Spinal cord (tissue), 10 donors: Measurements from ENCODE around the gene RABGAP1. TPM values are rescaled to one million over a fixed set of nuclear protein-coding genes. Genes with fewer than 3 reads are reported as not detected.

ENCODE experiments used
- DNase-seq, 6 donors: peaks; one replicate each; pipeline versions ENCODE4 v3.0.0 to v3.0.0-alpha.2; 2013 to 2015; ENCODE audit warnings: low spot score in 6 of 6, low read depth in 4 of 6
- H3K27ac ChIP-seq: one replicate; pipeline ENCODE4 v1.5.1; 2013; ENCODE audit warnings: low read depth, low read length, control low read depth
- H3K27me3 ChIP-seq: one replicate; pipeline ENCODE4 v1.6.1; 2013; ENCODE audit warnings: low read length; ENCODE audit not compliant: control insufficient read depth, insufficient read depth
- H3K36me3 ChIP-seq: one replicate; pipeline ENCODE4 v1.6.1; 2013; ENCODE audit warnings: low read length; ENCODE audit not compliant: control insufficient read depth, insufficient read depth
- H3K4me1 ChIP-seq: one replicate; pipeline ENCODE4 v1.6.1; 2013; ENCODE audit warnings: low read length; ENCODE audit not compliant: control insufficient read depth, insufficient read depth
- H3K4me3 ChIP-seq: one replicate; pipeline ENCODE4 v1.5.1; 2013; ENCODE audit warnings: low read depth, low read length, control low read depth
- H3K9me3 ChIP-seq: one replicate; pipeline ENCODE4 v1.6.1; 2013; ENCODE audit warnings: low read length; ENCODE audit not compliant: control insufficient read depth, insufficient read depth
- WGBS: methylation state at CpG from one replicate; pipeline ENCODE4 v1.1.5; 2013; ENCODE audit warnings: missing lambda C conversion rate; ENCODE audit not compliant: insufficient coverage; 5-methylcytosine and 5-hydroxymethylcytosine counted together
- polyA plus RNA-seq, 2 donors: library from polyadenylated mRNA; unstranded; fragments of 120-200 nt; gene quantifications; one replicate each; pipeline ENCODE4 v1.2.1, GENCODE V29; 2013; ENCODE audit not compliant: insufficient read length in 2 of 2
- total RNA-seq, 2 donors: library from RNA; depleted of rRNA in 1 of 2; stranded (reverse); fragments of 120-200 nt in 1 of 2; fragments of >200 nt in 1 of 2; gene quantifications; one replicate each; pipeline versions ENCODE4 v1.2.3 to v1.2.4, GENCODE V29; 2013 to 2014
- donor health status: healthy.

Gene RABGAP1
- total and polyA plus RNA-seq, 4 donors: 60.2 to 104 (median 68.1) TPM

DNA sequence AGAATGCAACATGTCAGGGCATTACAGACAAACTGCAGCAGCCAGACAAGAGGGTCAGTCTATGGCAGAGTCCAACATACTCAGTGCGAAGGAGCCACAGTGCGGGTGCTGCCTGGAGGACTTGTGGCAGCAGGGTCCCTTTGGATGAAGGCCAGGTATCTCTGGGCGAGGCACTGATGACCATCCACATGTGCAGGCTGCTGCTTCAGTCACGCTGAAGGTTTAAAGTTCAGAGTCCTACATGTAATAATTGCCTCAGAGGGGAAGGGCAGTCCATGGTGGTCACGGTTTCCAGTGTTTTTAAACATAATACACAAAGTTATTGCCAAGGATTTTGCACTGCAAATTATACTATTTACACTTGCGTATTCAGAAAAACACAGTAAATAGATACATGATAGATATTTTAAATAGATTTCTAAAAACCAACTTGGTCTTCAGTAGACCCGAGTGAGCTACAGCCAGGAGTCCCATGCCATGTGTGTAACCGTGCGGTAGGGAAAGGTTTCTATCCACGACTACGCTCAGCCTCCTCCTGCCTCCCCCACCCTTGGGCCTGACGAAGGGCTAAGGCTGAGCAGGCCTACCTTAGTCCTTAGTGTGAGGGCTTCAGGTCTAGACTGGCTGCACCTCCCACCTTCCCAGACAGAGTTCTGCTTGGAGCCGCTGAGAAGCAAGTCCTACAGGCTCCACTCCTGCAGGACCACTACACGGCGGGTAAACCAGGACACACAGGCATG is 168.9 kb downstream of the RABGAP1 start:
- no peaks in the 10 kb centered on the region for H3K9me3 ChIP-seq
- H3K27ac ChIP-seq: no peak overlapping the region
- peaks cover 60% of the 10 kb centered on the region for H3K36me3 ChIP-seq
- H3K4me3 ChIP-seq: no peak overlapping the region
- WGBS: 81% methylated on average over 12 of the region's 15 CpGs
- peaks cover 30% of the 10 kb centered on the region for H3K4me1 ChIP-seq
- DNase-seq: no peak
- H3K27me3 ChIP-seq: no peaks in the 10 kb centered on the region

DNA sequence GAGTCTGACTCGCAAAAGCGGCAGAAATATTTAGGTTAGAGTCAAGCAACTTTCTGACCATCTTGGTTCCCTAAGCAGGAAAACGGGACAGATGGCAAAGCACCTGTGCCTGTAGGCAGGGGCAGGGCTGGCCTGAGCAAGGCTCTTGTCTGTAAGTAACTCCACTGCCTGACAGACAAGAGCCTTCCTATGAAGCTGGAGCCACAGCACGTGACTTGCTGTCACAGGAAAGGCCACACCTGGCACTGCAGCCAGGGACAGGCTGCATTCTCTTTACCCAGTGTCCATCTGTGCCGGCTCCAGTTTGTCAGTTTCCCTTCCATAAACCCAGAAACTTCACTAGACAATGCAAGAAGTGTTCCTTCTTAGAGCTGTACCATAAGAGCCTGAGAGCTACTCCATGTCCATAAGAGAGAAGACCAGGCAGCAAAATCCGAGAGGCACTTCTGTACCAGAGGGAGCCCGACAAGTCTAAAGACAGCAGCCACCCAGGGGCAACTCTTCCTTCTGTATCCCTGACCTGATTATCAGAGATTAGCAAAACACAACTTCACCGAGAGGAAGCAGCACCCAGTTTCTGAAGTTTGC is 170.7 kb downstream of the RABGAP1 start:
- no peaks in the 10 kb centered on the region for H3K9me3 ChIP-seq
- H3K4me3 ChIP-seq: no peak overlapping the region
- no peak for DNase-seq
- peaks cover 61% of the 10 kb centered on the region for H3K36me3 ChIP-seq
- no peak overlapping the region for H3K27ac ChIP-seq
- peaks cover 46% of the 10 kb centered on the region for H3K4me1 ChIP-seq
- H3K27me3 ChIP-seq: no peaks in the 10 kb centered on the region
- 72% methylated on average over 6 of the region's 8 CpGs for WGBS

- WGBS: 63% methylated on average over 43 of the region's 43 CpGs
These were observed 171.5 kb downstream of the RABGAP1 start for GRCh38 chr9:123112015-123112975.

DNA sequence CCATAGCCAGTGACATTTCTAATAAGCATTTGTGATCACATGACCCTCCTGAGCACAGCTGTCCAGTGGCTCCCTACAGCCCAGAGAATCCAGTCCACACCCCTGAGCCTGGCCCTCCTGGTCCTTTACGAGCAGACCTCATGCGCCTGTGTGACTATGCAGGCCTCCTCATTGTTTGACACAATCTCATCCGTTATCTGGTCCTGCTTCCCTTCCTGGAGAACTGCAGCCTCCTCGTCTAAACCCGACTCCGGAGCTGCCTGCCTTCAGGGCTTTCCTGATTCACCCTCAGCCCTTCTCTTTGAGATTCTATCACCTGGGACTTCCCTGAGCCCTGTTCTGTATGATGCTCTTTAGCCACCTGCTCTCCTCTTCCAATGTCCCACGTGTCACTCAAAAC is 172.4 kb downstream of the RABGAP1 start:
- no peaks in the 10 kb centered on the region for H3K9me3 ChIP-seq
- peaks cover 51% of the 10 kb centered on the region for H3K4me1 ChIP-seq
- DNase-seq: no peak
- 89% methylated on average over 6 of the region's 7 CpGs for WGBS
- no peak overlapping the region for H3K27ac ChIP-seq
- peaks cover 48% of the 10 kb centered on the region for H3K36me3 ChIP-seq
- H3K27me3 ChIP-seq: no peaks in the 10 kb centered on the region
- H3K4me3 ChIP-seq: no peak overlapping the region

More at GRCh38 chr9:123112015-123112975, 171.5 kb downstream of the RABGAP1 start:
- Histone ChIP-seq H3K27me3 (no peaks in the 10 kb centered on the region), H3K27ac (no peak overlapping the region), H3K36me3 (peaks cover 56% of the 10 kb centered on the region), H3K4me3 (no peak overlapping the region), H3K4me1 (peaks cover 49% of the 10 kb centered on the region), H3K9me3 (no peaks in the 10 kb centered on the region)
- peak in 2 of 6 donors; percentile 51 to 59 for DNase-seq

DNA sequence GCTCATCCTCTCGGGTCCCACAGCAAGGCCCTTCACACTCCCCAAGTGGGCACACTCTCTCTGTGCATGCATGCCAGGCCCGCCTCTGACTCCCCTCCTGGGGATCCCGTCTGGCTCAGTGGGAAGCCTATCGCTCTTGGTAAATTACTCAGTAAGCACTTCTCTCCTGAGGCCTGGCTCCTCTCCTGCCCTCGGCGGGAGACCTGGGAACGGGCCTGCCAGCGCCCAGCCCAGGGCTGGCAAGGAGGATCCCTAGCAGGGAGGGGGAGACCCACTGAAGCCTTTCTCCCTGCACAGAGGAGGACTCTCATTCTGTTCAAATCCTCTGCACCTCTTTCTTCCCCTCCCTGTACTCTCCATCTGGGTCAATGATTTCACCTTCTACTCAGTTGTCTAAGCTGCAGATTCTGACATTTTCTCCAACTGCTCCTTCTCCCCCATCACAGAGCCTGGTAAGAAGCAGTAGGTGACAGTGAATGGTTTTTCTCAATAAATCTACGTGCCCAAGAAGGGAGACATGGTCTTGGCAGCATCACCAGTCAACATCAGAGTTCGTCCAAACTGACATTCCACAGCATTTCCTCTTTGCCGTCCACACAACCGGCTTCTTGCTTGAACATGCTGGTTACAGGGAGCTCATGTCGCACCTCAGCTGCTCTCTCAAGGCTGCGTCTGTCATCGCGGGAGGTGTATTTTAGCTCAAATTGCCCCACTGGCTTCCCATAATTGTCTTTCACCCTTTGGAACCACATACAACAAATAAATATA is 174.5 kb downstream of the RABGAP1 start:
- H3K4me1 ChIP-seq: peaks cover 47% of the 10 kb centered on the region
- peak in 4 of 6 donors; percentile 27 to 71 (median 41) for DNase-seq
- H3K27ac ChIP-seq: no peak overlapping the region
- no peaks in the 10 kb centered on the region for H3K9me3 ChIP-seq
- H3K36me3 ChIP-seq: peaks cover 31% of the 10 kb centered on the region
- H3K27me3 ChIP-seq: no peaks in the 10 kb centered on the region
- 52% methylated on average over 16 of the region's 16 CpGs for WGBS
- H3K4me3 ChIP-seq: no peak overlapping the region

DNA sequence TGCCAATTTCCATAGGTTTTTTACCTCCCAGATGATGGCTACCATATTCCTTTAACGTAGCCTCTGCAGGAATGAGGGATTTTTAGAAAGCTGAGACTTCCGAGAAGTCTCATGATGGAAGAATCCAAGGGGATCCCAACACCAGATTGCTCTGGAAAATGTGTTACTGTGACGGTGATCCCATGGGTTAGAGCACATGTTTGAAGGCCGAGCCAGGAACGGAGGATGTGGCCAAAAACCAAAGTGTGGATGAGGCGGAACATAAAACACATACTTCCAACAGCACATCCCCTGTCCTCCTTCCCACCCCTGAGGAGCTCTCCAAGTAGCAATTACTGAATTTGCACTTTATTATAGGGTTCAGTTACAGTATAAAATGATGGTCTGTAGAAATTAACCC is 175.2 kb downstream of the RABGAP1 start:
- H3K4me1 ChIP-seq: peaks cover 47% of the 10 kb centered on the region
- no peaks in the 10 kb centered on the region for H3K27me3 ChIP-seq
- no peaks in the 10 kb centered on the region for H3K9me3 ChIP-seq
- DNase-seq: no peak
- H3K36me3 ChIP-seq: peaks cover 27% of the 10 kb centered on the region
- H3K4me3 ChIP-seq: no peak overlapping the region
- whole genome bisulfite sequencing: 84% methylated on average over 3 of the region's 6 CpGs
- H3K27ac ChIP-seq: no peak overlapping the region

- H3K4me3 ChIP-seq: no peak overlapping the region
- H3K36me3 ChIP-seq: peaks cover 10% of the 10 kb centered on the region
- no peaks in the 10 kb centered on the region for H3K9me3 ChIP-seq
- 100% methylated on average over 3 of the region's 7 CpGs for WGBS
- H3K27me3 ChIP-seq: no peaks in the 10 kb centered on the region
- H3K4me1 ChIP-seq: peaks cover 22% of the 10 kb centered on the region
- DNase-seq: peak in 1 of 6 donors; percentile 65
- H3K27ac ChIP-seq: no peak overlapping the region
These were observed 178.7 kb downstream of the RABGAP1 start for GRCh38 chr9:123119566-123119965.

- DNase-seq: peak in 3 of 6 donors; percentile 12 to 63 (median 47)
- Histone ChIP-seq H3K4me3 (no peak overlapping the region), H3K4me1 (peaks cover 17% of the 10 kb centered on the region), H3K36me3 (peaks cover 5% of the 10 kb centered on the region), H3K9me3 (no peaks in the 10 kb centered on the region), H3K27ac (no peak overlapping the region), H3K27me3 (no peaks in the 10 kb centered on the region)
- no CpG with 5 or more reads among the region's 5 CpGs for WGBS
These were observed 179.3 kb downstream of the RABGAP1 start for GRCh38 chr9:123120131-123120530.

- no peaks in the 10 kb centered on the region for H3K27me3 ChIP-seq
- no peak overlapping the region for H3K4me3 ChIP-seq
- no peak overlapping the region for H3K27ac ChIP-seq
- no peaks in the 10 kb centered on the region for H3K9me3 ChIP-seq
- no peak for DNase-seq
- no peaks in the 10 kb centered on the region for H3K36me3 ChIP-seq
- H3K4me1 ChIP-seq: peaks cover 10% of the 10 kb centered on the region
- 100% methylated on average over 1 of the region's 1 CpG for WGBS
These were observed 180.1 kb downstream of the RABGAP1 start for GRCh38 chr9:123120953-123121352.
